ENCODE data around the gene ATG14. TPM values are rescaled to one million over a fixed set of nuclear protein-coding genes. Genes with fewer than 3 reads are reported as not detected.
"Not testable (repeated sequence)": the region's sequence is repeated elsewhere in the genome, so short reads cannot be mapped to it uniquely, and the experiment has no call there.

The ATG14 gene
- total RNA-seq, 1 donor from 2014 or later = 13.1 TPM

DNA sequence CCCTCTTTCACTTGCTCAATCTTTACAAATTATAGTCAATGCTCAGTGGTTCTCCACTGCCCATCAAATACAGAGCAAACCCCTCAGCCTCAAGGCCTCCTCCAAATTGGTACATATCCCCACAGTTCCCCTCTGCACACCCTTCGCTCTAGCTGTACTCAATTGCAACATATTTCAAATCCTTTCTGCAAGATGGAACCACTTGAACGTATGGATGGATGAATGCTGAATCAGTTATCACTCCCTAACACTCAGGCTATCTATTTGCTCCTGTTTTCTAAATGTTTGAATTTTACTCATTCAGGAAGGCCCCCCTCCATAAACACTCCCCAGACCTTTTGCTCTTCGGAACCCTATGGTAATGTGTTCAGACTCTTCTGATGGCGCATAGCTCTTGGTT is 24.5 kb downstream of the ATG14 start:
- no peak for DNase-seq (ENCODE audit: low read depth, low spot score)

DNA sequence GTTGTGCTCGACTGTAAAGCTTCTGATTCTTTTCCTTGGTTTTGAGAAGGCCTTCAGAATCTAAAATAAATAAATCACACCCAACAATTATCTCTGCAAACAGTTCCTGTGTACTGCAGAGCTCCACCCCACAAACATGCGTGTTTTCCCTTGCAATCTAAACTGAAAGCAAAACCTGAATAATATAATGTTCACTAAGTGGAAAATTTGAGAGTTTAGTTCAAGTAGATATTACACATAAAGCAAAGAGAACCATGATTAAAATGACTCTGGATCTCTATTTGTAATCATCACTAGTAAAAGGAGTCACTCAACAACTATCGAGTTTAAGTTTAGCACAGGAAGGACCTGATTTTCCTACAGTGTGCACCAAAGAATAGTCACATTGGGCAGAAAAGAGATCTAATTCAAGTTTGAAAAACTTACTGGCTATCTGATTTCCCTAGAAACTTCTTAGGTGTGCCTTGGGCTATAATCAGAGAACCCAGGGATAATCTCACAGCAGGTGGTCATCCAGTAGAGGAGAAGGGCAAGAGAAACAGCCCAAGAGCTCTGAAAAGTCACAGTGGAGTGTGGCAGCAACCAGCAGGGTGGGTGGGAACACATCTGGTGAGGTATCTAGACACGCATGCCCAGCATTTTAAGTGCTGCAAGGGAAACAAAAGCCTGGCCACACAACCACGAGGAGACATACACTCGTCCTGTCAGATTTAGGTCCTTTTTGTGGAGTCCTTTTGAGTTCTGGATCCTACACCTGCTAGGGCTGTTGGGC is 25.4 kb downstream of the ATG14 start:
- DNase-seq (ENCODE audit: low read depth, low spot score) = no peak

DNA sequence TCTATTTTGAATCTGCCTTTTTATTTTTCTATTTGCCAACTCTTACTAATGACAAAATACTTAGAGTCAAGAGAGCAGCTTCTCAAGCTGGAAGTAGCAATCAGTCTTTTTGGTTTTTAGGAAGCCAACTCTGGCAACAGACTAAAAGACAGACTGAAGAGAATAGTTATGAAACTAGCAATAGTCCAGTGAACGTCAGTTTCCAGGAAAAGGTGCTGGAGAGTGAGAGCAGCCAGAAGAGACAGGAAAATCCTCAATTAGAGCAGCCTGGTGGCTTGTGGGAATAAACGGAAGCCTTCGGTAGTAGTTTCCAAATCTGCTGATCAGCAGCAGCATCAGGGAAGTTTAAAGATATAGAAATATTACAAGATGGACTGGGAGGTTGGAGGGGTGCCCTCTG is 27.1 kb downstream of the ATG14 start:
- DNase-seq (ENCODE audit: low read depth, low spot score) = no peak

DNA sequence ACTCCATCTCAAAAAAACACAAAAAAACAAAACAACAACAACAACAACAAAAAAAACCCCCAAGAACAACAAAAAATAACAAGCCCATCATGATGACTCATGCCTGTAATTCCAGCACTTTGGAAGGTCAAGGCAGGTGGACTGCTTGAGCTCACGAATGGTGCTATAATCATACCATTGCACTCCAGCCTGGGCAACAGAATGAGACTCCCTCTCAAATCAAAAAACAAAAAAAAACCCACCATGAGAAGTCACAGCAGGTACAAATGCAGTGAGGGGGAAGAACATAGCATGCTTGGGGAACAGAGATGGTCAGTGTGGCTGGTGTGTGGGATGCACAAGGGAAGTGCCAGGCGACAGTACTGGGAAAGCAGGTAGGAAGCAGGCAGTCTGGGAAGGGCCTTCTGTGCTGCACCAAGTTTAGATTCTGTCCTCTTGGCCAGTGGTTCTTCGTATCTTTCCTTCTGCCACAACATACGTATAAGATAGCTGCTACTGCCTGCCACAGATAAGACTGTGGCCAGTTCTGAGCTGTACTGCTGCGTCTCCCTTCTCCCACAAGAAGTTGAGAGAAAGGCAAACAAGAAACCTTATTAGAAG is 28.0 kb downstream of the ATG14 start:
- DNase-seq (ENCODE audit: low read depth, low spot score) = no peak

DNA sequence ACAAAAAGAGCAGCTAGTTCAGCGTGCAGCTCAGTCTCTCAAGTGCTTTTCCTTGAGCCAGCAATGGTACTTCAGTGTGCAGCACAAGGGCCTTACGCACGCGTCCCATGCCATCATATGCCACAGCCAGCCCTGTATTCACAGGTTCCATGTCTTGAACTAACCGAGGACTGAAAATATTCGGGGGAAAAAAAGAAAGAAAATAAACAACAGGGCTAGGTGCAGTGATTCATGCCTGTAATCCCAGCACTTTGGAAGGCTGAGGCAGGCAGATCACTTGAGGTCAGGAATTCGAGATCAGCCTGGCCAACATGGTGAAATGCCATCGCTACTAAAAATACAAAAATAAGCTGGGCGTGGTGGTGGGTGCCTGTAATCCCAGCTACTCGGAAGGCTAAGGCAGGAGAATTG is 28.6 kb downstream of the ATG14 start:
- DNase-seq (ENCODE audit: low read depth, low spot score) = not testable (repeated sequence)

DNA sequence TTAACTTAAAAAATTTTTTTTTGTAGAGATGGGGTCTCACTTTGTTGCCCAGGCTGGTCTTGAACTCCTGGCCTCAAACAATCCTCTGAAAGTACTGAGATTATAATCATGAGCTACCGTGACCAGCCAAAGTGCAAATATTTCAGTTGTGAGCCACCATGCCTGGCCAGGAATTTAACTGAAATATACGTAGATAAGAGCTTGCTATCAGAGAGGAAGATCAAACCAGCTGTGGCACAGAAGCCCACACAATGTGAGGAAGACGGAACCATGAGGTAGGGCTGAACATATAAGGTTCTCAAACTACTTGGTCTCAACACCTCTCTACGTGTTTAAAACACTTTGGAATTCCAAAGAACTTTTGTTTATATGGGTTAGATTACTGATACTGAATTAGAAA is 29.1 kb downstream of the ATG14 start:
- DNase-seq (ENCODE audit: low read depth, low spot score) = no peak

DNA sequence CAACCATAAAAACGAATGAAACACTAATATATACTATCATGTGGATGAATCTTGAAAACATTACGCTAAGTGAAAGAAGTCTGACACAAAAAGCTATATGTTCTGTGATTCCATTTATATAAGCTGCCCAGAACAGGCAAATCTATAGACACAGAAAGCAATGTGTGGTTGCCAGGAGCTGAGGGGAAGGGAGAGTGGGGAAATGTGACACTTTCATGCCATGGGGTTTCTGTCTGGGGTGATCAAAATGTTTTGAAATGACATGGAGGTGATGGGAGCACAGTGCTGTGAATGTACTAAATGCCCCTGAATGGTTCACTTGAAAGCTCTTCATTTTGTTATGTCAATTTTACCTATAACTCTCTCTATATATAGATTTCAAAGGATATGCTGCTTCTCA is 30.1 kb downstream of the ATG14 start:
- no peak for DNase-seq (ENCODE audit: low read depth, low spot score)

DNA sequence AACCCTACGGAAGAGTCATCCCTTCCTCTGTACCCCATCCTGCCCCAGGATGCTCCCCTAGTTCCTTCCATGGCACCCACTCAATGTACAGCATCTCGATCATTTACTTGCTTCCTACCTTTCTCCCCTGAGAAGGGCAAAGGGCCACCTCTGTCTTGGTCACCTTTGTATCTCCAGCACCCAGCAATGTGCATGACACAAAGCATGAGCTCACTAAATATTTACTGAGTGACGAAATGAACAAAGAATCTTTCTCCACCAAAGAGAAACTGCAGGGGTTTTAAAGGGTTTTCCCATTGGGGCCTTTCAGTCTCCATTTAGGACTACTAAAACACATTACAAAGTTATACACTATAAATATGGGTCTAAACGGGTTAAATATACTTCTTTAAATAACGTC is 30.6 kb downstream of the ATG14 start:
- no peak for DNase-seq (ENCODE audit: low read depth, low spot score)

DNA sequence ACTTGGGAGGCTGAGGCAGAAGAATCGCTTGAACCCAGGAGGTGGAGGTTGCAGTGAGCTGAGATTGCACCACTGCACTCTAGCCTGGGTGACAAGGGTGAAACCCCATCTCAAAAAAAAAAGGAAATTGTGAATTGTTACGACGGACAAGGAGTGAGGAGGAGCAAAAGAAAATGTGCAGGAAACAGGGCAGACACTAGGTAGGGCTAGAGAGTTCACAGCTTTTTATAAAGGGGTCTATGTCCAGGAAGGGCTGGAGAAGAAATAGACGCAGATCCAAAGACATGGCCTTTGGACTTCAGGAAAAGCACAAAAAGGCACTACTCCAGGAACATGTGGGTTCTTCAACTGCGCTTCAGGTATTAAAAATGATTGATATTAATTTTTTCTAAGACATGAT is 34.4 kb downstream of the ATG14 start:
- DNase-seq (ENCODE audit: low read depth, low spot score) = no peak

DNA sequence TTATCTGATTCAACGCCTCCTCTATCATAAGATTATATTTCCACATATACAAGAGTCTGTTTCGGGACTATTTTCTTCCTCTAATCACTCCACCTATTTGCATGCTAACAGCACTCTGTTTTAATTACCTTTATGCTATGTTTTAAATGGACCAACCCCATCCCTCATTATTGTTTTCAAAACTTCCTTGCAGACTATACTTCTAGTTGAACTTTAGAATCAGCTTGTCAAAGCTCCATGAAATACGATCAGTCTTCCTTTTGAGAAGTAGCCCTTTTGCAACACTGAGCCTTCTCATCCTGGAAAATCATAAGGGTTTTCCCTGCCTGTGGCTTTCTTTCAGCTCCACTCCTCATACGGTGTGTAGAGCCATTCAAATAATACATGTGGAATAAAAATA is 36.9 kb downstream of the ATG14 start:
- DNase-seq (ENCODE audit: low read depth, low spot score) = no peak

DNA sequence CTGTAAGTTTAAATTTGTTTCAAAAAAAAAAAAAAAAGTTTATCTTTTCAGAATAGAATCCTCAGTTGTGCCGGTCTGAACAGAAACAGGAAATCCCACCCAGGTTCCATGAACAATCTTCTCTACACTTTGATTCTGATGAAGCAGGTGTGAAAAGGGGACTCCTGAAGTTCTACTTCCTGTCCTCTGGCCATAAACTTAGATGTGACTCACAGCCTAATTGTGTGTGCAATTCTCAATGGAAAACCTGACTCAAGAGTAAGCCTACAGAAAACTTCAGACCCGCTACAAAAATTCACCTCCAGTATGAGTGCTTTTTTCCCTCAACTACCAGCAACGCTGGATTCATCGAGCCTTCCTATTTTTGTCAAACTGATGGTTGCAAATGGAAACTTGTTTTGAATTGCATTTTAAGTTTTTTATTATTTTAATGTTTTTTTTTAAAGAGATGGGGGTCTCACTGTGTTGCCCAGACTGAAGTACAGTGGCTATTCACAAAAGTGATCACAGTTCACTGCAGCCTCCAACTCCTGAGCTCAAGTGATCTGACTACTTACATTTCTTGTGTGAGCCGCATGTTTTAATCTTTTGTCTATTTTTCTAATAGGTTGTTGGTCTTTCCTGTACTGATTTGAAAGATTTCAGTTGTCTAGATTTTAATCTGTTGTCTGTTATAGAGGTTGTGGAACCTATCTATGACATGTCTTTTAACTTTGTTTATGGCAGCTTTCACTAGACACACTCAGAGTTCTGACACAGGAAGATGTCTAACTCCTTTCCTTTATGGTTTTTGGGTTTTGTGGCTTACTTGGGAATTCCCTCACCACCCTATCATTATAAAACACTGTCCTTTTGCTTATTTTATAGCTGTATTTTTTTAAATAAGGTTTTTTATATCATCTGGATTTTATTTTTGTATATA is 37.6 kb downstream of the ATG14 start:
- DNase-seq (ENCODE audit: low read depth, low spot score) = no peak

DNA sequence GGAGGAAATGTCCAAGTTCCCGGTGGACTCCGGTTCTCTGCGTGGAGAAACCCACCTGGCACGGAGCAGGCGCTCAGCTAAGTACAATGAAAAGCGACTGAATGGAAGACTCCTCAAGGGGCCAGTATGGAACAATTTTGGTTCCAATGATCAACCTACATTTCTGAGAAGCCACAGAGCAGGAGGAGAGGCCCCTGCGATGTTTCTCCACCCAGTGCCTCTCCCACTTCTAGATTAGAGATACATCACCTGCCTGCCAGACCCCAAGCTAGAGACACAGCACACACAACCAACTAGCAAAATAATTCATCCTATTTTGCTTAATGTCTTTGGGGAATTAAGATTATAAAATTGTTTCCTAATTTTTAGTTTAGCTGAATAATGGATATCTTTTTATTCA is 38.8 kb downstream of the ATG14 start:
- DNase-seq (ENCODE audit: low read depth, low spot score) = no peak

DNA sequence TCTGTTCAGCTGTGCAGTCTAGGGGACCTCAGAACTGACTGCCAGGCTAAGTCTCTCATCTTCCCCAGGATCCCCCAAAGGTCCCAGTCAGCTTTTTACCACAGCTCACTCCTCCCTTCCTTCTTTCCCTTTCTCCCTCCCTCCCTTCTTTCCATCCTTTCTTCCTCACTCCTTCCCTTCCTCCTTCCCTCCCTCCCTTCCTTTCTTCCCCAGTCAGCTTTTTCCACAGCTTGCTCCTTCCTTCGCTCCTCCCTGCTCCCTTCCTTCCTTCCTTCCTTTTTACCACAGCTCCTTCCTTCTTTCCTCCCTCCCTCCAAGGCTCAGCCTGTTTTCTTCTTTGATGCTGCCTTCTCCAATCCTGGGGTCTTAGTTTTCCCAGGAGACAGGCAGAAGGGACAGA is 39.2 kb downstream of the ATG14 start:
- DNase-seq (ENCODE audit: low read depth, low spot score) = no peak

DNA sequence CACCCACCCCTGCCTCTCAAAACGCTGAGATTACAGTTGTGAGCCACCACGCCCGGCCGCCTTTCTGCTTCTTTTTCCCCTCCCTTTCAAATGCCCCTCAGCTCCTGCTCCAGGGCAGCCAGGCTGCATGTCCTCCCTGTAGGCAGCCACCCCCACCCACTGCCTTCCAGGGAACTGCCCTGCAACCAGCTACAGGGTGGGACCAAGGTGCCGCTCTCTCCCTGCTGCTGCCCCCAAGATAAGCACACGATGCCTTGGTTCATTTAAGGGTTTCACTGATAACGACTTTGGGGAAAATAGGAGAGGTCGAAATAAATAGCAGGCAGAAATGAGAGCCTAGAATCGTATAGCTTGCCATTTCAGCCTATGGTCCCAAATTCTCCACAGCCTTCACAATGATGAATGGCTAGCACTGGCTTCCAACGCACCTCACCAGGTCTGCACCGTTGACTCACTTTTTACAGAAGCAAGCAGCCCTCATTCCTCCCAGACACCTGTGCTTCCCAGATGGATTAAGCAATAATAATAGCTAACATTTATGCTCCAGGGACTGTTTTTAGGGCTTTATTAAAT is 40.7 kb downstream of the ATG14 start:
- DNase-seq (ENCODE audit: low read depth, low spot score) = no peak

DNA sequence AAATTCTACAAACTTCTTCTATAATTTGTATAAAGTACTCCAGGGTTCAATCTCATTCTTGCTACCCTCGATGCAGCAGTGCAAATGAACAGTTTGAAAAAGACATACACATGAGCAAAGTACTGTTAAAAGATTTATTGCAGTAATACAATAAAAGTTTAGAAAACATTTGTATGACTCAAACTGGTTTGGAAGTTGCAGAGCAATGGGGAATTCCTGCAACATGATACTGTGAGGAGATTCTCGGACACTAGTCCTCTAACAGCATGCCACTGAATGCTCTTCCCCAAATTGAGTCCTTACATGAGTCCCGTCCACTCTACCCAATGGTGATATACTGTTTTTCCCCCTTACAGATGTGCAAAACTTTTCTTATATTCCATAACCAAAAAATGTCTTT is 45.4 kb downstream of the ATG14 start:
- no peak for DNase-seq (ENCODE audit: low read depth, low spot score)

DNA sequence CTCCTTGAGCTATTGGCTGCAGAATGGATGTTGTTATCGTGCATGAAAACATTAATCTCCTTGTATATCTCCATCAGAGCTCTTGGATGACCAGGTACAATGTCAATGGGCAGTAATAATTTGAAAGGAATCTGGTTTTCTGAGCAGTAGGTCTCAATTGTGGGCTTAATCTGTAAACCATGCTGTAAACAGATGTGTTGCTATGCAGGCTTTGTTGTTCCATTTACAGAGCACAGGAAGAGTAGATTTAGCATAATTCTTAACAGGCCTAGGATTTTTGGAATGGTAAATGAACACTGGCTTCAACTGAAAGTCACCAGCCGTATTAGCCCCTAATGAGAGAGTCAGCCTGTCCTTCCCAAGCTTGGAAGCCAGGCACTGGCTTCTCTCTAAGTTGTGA is 50.4 kb downstream of the ATG14 start:
- DNase-seq (ENCODE audit: low read depth, low spot score) = no peak

DNA sequence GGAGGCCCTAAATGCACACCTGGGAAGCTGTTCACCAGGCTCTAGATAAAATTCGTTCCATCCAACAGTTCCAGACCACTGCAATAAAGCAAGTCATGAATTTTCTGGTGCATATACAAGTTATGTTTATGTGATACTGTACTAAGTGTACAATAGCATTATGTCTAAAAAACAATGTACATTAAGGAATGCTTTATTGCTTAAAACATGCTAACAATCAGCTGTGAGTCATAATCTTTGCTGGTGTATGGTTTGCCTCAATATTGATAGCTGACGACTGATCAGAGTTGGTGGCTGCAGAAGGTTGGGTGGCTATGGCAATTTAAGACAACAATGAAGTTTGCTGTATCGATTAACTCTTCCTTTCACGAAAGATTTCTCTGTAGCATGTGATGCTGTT is 52.3 kb downstream of the ATG14 start:
- no peak for DNase-seq (ENCODE audit: low read depth, low spot score)

DNA sequence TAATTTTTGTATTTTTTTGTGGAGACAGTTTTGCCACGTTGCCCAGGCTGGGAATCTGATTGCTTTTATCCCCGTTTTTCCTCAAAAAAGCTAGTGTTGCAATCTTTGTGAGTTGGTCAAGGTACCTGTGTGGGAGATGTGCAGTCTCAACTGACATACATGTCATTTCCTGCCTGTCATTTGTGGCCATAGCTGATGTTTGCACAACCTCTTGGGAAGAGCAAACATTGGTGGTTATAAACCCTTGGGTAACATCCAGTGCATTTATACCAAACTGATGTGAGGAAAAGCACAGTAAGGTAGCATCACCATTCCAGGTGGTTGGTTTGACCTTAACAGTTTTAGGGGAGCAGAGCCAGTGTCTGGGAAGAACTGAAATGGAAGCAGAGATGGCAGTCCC is 54.7 kb downstream of the ATG14 start:
- no peak for DNase-seq (ENCODE audit: low read depth, low spot score)

DNA sequence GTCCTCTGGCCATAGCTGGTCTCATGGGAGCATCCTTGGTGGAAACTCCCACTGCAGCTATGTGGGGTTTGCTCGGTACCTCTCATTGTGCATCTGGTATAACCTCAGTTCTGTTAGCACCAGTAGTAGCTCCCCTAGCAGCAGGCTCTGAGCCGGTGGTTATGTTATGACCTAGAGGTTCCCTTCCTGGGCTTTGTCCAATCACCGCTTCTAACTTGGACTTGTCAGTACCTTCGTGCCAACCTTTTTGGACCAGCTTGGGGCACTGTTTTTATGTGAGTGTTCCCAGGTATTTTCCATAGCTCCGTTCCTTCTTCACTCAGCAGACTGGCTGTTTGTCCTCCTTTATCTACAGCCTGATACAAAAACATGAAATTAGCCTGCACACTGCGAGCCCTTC is 55.7 kb downstream of the ATG14 start:
- DNase-seq (ENCODE audit: low read depth, low spot score) = no peak

DNA sequence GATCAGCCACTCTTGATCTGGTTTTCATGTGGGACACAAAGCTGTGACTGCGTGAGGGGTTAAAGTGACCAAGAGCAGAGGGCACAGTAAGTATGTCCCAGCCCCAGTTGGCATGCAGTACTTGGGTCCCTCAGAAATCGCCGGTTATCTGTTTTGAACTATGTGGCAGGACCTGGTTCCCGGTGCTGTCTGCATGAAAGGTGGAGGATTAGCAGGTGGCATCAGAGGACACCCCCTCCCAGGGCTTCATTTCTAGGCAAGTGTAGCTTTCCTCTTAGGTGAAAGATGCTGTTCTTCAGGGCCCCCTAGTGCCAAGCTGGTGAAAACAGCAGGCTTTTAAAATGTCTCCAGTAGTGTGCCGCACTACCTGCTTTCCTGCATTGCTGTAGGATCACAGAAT is 57.1 kb downstream of the ATG14 start:
- peak; percentile 7 for DNase-seq (ENCODE audit: low read depth, low spot score)

DNA sequence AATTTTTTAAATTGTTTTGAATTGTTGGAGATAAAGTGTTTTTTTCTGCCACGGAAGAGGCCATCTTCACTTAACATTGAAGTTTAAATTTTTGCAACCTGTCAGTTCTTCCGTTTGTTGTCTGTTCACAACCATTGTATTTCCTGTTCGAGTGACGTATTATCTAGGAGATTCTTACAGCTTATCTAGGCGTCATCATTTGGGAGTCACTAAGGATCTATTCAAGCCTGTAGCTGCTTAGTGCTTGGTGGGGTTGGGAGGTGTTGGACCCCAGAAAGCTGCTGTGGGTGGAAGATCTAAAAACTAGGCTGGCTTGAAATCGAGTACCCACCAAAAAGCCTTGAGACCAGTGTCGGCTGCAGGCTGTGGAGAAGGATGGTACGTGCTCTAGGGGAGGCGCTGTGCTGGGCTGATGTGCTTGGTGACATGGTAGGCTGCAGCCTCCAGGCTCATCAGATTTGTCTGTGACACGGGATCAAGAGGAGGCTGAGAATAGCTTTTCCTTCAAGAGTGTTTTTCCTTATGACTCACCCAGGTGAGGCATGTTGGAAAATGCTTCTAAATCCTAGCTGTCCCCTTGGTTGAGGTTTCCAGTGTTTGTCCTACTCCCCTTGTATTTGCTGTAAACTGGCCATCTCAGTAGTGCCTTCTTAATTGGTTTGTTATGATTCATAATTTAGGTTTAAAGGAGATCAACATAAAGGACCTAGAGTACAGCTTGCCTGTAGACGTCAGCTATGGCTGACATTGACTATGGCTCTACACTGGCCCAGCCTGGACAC is 57.8 kb downstream of the ATG14 start:
- no peak for DNase-seq (ENCODE audit: low read depth, low spot score)
